Common myeloid progenitor, CD34-positive (primary cell): ENCODE data around the gene STAT3.
A peak's percentile ranks its signal among the peaks of the same experiment; 100 is the strongest.
"Not testable (repeated sequence)": the region's sequence is repeated elsewhere in the genome, so short reads cannot be mapped to it uniquely, and the experiment has no call there.

Experiments
- CTCF ChIA-PET: fragments of 350-600 bp; sonication (Branson Sonifier 250); formaldehyde crosslinking; loops from one replicate; lab custom pipeline; 2021; ENCODE audit warnings: antibody characterized with exemption; lab: Charles Lee
- POLR2A ChIA-PET: fragments of 350-600 bp; sonication (Branson Sonifier 250); formaldehyde crosslinking; loops from one replicate; lab custom pipeline; 2021; ENCODE audit warnings: antibody characterized with exemption; lab: Charles Lee
- DNase-seq, 3 donors: peaks; one replicate each; pipeline versions ENCODE4 v3.0.0 to v3.0.0-alpha.2; 2013
- H3K27ac ChIP-seq, 2 experiments: 1 replicate in 1 of 2; 2 replicates in 1 of 2; pipeline ENCODE4 v1.7.0; 2013; ENCODE audit warnings: inconsistent platforms in 2 of 2, low read length in 2 of 2, mild to moderate bottlenecking in 2 of 2, low read depth in 1 of 2, moderate library complexity in 1 of 2; ENCODE audit not compliant: severe bottlenecking in 2 of 2, insufficient read depth in 1 of 2, poor library complexity in 1 of 2
- H3K27me3 ChIP-seq, 5 experiments: replicated peaks in 2 of 5; 1 replicate in 3 of 5; 2 replicates in 2 of 5; pipeline versions ENCODE4 v1.6.1 to v1.7.0; 2013; ENCODE audit warnings: low read length in 4 of 5, mild to moderate bottlenecking in 2 of 5, moderate library complexity in 2 of 5, inconsistent platforms in 1 of 5; ENCODE audit not compliant: insufficient read depth in 5 of 5, control insufficient read depth in 4 of 5
- H3K36me3 ChIP-seq, 4 experiments: 1 replicate in 2 of 4; 2 replicates in 2 of 4; pipeline versions ENCODE4 v1.6.1 to v1.7.0; 2013; ENCODE audit warnings: low read length in 3 of 4, control low read depth in 1 of 4, mild to moderate bottlenecking in 1 of 4; ENCODE audit not compliant: control insufficient read depth in 4 of 4, insufficient read depth in 4 of 4
- H3K4me1 ChIP-seq, 4 experiments: 1 replicate in 3 of 4; 2 replicates in 1 of 4; pipeline versions ENCODE4 v1.6.1 to v1.7.1; 2013; ENCODE audit warnings: low read length in 3 of 4, mild to moderate bottlenecking in 3 of 4, control low read depth in 1 of 4, inconsistent platforms in 1 of 4, moderate library complexity in 1 of 4; ENCODE audit not compliant: control insufficient read depth in 4 of 4, insufficient read depth in 4 of 4; ENCODE audit errors: control extremely low read depth in 1 of 4
- H3K4me3 ChIP-seq, 7 experiments: 1 replicate in 4 of 7; 2 replicates in 3 of 7; pipeline versions ENCODE4 v1.5.1 to v1.7.0; 2013; ENCODE audit warnings: mild to moderate bottlenecking in 7 of 7, low read length in 6 of 7, moderate library complexity in 6 of 7, inconsistent platforms in 2 of 7, low read depth in 2 of 7, control low read depth in 1 of 7; ENCODE audit not compliant: insufficient read depth in 4 of 7, control insufficient read depth in 1 of 7; ENCODE audit errors: extremely low read depth in 1 of 7
- H3K9me3 ChIP-seq, 5 experiments: 1 replicate in 4 of 5; 2 replicates in 1 of 5; pipeline versions ENCODE4 v1.6.1 to v1.7.1; 2013; ENCODE audit warnings: low read length in 4 of 5, mild to moderate bottlenecking in 2 of 5, inconsistent platforms in 1 of 5, low read depth in 1 of 5, moderate library complexity in 1 of 5; ENCODE audit not compliant: control insufficient read depth in 4 of 5, insufficient read depth in 2 of 5; ENCODE audit errors: control extremely low read depth in 1 of 5
- WGBS: methylation state at CpG from one replicate; pipeline ENCODE4 v1.1.5; 2013; ENCODE audit not compliant: insufficient coverage; 5-methylcytosine and 5-hydroxymethylcytosine counted together

STAT3 gene

GRCh38 chr17:42403150-42403549 lies 14.9 kb upstream of the STAT3 start:
- no peaks in the 10 kb centered on the region for H3K9me3 ChIP-seq
- DNase-seq = peak in 2 of 3 donors; percentile 53
- ChIA-PET POLR2A (interaction anchor here (0.6 to 2.4 kb wide), 5 partner anchors 14 to 114 kb away, joined by 3 to 9 read pairs (median 4); partner anchors contain the start of gene STAT3), CTCF (interaction anchor here (0.7 to 12.1 kb wide), 27 partner anchors 10 to 439 kb away, joined by 3 to 174 read pairs (median 6); partner anchors contain the start of gene STAT3)
- H3K36me3 ChIP-seq = peaks cover 0 to 17% (median 12%) of the 10 kb centered on the region in 4 experiments
- H3K4me1 ChIP-seq = peaks cover 0 to 44% (median 37%) of the 10 kb centered on the region in 4 experiments
- no peak overlapping the region for H3K27ac ChIP-seq
- no peak overlapping the region for H3K4me3 ChIP-seq
- H3K27me3 ChIP-seq = no peaks in the 10 kb centered on the region
- 74% methylated on average over 3 of the region's 6 CpGs for WGBS

- DNase-seq = no peak
- Histone ChIP-seq H3K36me3 (peaks cover 0 to 17% (median 12%) of the 10 kb centered on the region in 4 experiments), H3K4me3 (no peak overlapping the region), H3K27ac (no peak overlapping the region), H3K4me1 (peaks cover 0 to 36% (median 29%) of the 10 kb centered on the region in 4 experiments), H3K27me3 (no peaks in the 10 kb centered on the region), H3K9me3 (no peaks in the 10 kb centered on the region)
- WGBS = 82% methylated on average over 1 of the region's 3 CpGs
- CTCF ChIA-PET = interaction anchor here (0.6 to 12.1 kb wide), 18 partner anchors 9 to 180 kb away, joined by 3 to 174 read pairs (median 8); partner anchors contain the start of genes NAGLU and STAT3
- POLR2A ChIA-PET = interaction anchor here (2.2 to 2.4 kb wide), 2 partner anchors 13 to 90 kb away, joined by 8 to 9 read pairs; partner anchors contain the start of gene STAT3
Observed at GRCh38 chr17:42402117-42402516, 13.9 kb upstream of the STAT3 start.

- 93% methylated on average over 3 of the region's 8 CpGs for WGBS
- POLR2A ChIA-PET = interaction anchor here (1.5 kb wide), 1 partner anchor 12 kb away, joined by 7 read pairs; the partner anchor contains the start of gene STAT3
- CTCF ChIA-PET = interaction anchor here (1.8 to 12.1 kb wide), 6 partner anchors 12 to 88 kb away, joined by 4 to 174 read pairs (median 18); partner anchors contain the start of gene STAT3
- H3K27ac ChIP-seq, DNase-seq, H3K4me3 ChIP-seq, H3K9me3 ChIP-seq, H3K27me3 ChIP-seq: not testable (repeated sequence)
- peaks cover 0 to 17% (median 12%) of the 10 kb centered on the region in 4 experiments for H3K36me3 ChIP-seq
- peaks cover 0 to 24% (median 19%) of the 10 kb centered on the region in 4 experiments for H3K4me1 ChIP-seq
Observed at GRCh38 chr17:42400844-42401375, 12.7 kb upstream of the STAT3 start.

GRCh38 chr17:42399948-42400843 lies 12.0 kb upstream of the STAT3 start:
- POLR2A ChIA-PET = interaction anchor here (1.5 kb wide), 1 partner anchor 11 kb away, joined by 7 read pairs; the partner anchor contains the start of gene STAT3
- DNase-seq = no peak
- Histone ChIP-seq H3K4me3 (peak overlapping the region in 1 of 7 experiments; percentile 37), H3K9me3 (no peaks in the 10 kb centered on the region), H3K36me3 (peaks cover 0 to 16% (median 12%) of the 10 kb centered on the region in 4 experiments), H3K4me1 (peaks cover 0 to 22% (median 17%) of the 10 kb centered on the region in 4 experiments), H3K27ac (peak overlapping the region in 1 of 2 experiments; percentile 29), H3K27me3 (no peaks in the 10 kb centered on the region)
- 83% methylated on average over 5 of the region's 6 CpGs for WGBS
- CTCF ChIA-PET = interaction anchor here (1.3 to 12.1 kb wide), 9 partner anchors 9 to 177 kb away, joined by 3 to 174 read pairs (median 9); partner anchors contain the start of gene STAT3

GRCh38 chr17:42399121-42399520 lies 10.9 kb upstream of the STAT3 start:
- Histone ChIP-seq H3K27me3 (no peaks in the 10 kb centered on the region), H3K4me3 (no peak overlapping the region), H3K27ac (no peak overlapping the region), H3K9me3 (no peaks in the 10 kb centered on the region), H3K4me1 (peaks cover 0 to 22% (median 17%) of the 10 kb centered on the region in 4 experiments), H3K36me3 (peaks cover 0 to 6% (median 3%) of the 10 kb centered on the region in 4 experiments)
- POLR2A ChIA-PET = interaction anchor here (0.6 to 1.6 kb wide), 3 partner anchors 10 to 113 kb away, joined by 4 to 8 read pairs (median 7); partner anchors contain the start of gene STAT3
- CTCF ChIA-PET = interaction anchor here (1.0 to 12.1 kb wide), 10 partner anchors 8 to 176 kb away, joined by 3 to 174 read pairs (median 7); partner anchors contain the start of gene STAT3
- WGBS = 100% methylated on average over 2 of the region's 2 CpGs
- DNase-seq = no peak

- POLR2A ChIA-PET, H3K27me3 ChIP-seq, H3K27ac ChIP-seq, DNase-seq, H3K9me3 ChIP-seq, H3K4me3 ChIP-seq, H3K36me3 ChIP-seq: not testable (repeated sequence)
- H3K4me1 ChIP-seq = peaks cover 0 to 10% (median 7%) of the 10 kb centered on the region in 4 experiments
- CTCF ChIA-PET = interaction anchor here (1.1 kb wide), 1 partner anchor 201 kb away, joined by 3 read pairs; the partner anchor contains the start of gene GHDC
- WGBS = 100% methylated on average over 7 of the region's 8 CpGs
Observed at GRCh38 chr17:42395601-42396000, 7.4 kb upstream of the STAT3 start.
